SH-SY5Y (cell line): ENCODE results near the gene TPST2.

Source experiments
- GATA2 ChIP-seq: IDR thresholded peaks from 2 replicates; pipeline ENCODE4 v1.6.1; 2011; ENCODE audit warnings: mild to moderate bottlenecking, low read depth, low read length
- GATA3 ChIP-seq: IDR thresholded peaks from 2 replicates; pipeline ENCODE4 v1.6.1; 2011; ENCODE audit warnings: low read depth, mild to moderate bottlenecking, low read length, moderate library complexity

DNA sequence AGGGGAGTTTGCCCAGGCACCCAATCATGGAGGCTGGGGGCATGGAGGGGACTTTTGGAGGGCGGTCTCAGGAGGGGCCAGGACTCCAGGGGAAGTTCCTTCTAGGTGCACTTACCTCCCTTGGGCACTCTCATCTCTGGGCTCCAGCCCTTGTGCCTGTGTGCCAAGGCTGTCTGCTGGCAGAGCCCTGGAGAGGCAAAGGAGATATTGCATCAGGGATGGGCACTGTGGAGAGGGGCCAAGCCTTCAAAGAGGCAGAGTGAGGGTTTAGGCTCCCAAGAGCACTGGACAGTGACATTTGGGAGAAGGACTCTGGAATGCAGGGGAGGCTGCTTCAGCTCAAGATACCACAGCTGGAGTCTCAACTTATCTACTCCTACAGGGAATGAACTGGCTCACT, 45.4 kb downstream of the TPST2 start:
- no peak for TF ChIP-seq GATA2
- no peak for TF ChIP-seq GATA3
